SW480 (cell line): ENCODE data around the gene TAF13.

Experiments
- DNase-seq: peaks from one replicate; pipeline ENCODE4 v3.0.0-alpha.2; 2016; ENCODE audit warnings: low spot score

Gene TAF13

GRCh38 chr1:109075531-109076490 is at the start of gene TAF13:
TSS of gene TAF13 (minus strand) at chr1:109076003. CDS start at chr1:109075947, 56 bp downstream.
- peak; percentile 89 for DNase-seq

DNA sequence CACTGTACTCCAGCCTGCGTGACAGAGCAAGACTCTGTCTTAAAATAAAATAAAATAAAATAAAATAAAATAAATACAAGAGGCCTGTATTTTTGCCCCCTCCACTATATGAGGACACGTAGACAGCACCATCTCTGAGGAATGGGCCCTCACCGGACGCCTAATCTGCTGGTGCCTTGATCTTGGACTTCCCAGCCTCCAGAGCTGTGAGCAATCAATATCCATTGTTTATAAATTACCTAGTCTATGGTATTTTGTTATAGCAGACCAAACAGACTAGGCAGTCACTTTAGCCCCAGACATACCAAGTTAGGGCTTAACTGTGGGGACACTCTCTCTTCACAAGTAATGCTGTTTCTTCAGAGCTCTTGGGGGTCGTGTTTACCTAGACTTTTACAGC is 44.6 kb upstream of the TAF13 start:
- no peak for DNase-seq

DNA sequence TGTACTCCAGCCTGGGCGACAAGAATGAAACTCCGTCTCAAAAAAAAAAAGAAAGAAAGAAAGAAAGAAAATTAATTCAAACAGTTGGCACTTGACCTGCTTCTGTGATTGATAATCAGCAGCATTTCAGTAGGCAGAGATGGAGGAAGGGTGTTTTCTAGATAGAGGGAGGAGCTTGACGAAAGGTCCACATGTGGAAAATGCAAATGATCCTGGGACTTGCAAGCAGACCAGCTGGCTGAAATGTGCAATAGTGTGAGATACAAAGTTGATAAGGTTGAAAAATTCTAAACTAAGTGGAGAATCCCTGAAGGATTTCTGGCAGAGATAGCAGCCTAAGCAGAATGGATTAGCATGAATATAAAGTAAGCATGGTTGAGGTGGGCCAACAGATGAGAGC is 42.3 kb upstream of the TAF13 start:
- DNase-seq = no peak

DNA sequence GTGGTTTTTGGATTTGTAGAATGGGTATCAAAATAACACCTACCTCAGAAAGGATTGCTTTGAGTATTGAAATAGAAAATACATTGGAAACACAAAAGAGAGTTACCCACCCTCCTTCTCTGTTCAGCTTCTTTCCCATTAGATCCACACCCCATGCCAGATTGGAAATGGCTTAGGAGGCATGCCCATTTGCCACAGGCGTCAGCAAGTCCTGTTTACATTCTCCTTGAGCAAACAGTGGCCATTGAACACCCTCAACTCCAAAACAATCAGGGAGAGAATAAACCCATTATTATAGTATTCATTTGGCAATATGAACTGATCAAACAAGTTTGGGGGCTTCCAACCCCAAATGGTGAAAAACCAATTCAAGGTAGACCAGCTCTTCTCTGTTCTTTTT is 40.5 kb upstream of the TAF13 start:
- DNase-seq = no peak

DNA sequence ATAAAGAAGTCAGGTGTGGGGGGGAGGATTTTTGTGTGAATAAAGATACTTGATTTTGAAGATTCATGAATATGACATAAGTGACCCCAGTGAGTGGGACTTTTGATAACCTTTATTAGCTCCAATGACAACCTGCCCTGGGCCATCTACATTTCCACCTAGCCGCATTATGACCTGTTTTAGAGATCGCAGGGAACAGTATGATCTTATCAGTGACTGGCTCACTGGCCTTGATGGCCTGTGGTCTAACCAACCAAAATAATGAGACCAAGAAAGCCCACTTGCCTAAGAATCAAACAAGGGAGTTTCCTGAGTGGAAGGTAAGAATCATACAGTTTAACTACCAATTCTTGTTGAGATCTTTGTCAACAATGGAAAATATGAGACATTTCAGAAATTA is 39.9 kb upstream of the TAF13 start:
- no peak for DNase-seq

DNA sequence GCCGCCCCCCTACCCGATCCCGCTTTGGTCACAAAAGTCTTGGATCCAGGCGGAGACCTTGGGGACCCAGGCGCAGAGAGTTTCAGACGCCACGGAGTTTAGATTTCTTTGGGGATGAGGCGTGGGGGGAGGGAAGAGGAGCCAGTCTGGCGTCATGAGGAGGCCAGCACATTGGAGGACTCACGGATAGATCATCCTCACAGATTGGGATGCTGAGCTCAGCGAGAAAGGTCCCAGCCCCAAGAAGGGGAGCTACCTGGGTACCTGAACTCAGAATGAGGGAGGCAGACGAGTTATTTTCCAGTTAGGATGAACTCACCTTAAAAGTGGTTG is 38.5 kb upstream of the TAF13 start:
- DNase-seq = no peak

GRCh38 chr1:109113590-109114341 is 38.0 kb upstream of the TAF13 start, which contains the start of gene ELAPOR1:
TSS of gene ELAPOR1 (plus strand) at chr1:109114115. CDS start at chr1:109114184, 69 bp downstream.
- DNase-seq = peak; percentile 66

DNA sequence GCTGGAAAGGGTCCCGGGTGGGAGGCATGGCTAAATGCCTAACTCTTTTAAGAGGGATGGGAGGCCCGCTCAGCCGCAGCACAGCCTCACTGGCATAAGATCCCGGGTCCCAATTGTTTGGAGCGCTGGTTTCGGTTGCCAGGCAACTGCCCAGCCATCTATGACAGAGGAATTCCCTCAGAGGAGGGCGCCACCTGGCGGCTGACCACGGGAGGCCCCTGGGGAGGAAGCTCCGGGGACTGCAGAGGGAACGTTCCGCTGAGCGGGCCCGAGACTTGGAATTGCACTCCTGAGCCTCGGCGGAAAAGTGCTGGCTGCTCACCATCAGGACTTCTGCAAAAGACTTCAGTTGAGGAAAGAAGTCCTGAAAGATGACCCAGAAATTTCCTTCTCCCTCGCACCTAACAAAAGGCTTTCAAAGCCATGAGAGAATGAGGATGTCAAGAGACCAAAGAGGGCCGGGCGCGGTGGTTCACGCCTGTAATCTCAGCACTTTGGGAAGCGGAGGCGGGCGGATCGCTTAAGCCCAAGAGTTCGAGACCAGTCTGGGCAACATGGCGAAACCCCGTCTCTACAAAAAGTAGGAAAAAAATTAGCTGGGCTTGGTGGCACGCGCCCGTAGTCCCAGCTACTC is 37.0 kb upstream of the TAF13 start:
- peak; percentile 68 for DNase-seq

GRCh38 chr1:109112056-109112651 is 36.4 kb upstream of the TAF13 start:
- peak; percentile 67 for DNase-seq

DNA sequence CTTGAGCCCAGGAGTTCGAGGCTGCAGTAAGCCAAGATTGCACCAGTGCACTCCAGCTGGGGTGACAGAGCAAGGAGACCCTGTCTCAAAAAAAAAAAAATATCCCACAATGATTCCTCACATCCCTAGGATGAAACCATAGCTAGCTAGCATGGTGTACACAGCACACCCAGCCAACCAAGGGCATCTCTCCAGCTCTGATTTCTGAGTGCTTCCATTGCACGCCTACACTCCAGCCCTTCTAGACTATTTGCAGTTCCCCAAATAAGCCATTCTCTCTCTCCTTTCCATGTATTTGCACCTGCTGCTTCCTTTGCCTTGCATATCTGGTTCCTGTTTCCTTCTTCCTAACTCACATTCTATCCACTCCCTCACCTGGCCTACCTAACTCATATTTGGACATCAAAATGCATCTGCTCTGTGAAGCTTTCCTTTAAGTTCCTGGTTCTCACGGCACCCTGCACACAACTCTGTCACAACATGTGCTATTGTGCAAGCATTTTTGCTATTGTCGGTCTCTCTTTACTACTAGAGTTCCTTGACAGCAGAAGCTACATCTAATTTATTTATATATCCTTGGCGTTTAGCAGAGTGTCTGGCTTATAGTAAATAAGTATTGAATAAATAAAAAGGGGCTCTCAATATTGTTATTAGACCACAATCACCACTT is 35.7 kb upstream of the TAF13 start:
- no peak for DNase-seq

GRCh38 chr1:109109906-109110305 is 34.1 kb upstream of the TAF13 start:
- peak; percentile 59 for DNase-seq

- no peak for DNase-seq
These were observed 32.0 kb upstream of the TAF13 start for GRCh38 chr1:109107785-109108184.

- DNase-seq = no peak
These were observed 30.1 kb upstream of the TAF13 start for GRCh38 chr1:109105881-109106280.

- DNase-seq = no peak
These were observed 28.8 kb upstream of the TAF13 start for GRCh38 chr1:109104364-109105151.

GRCh38 chr1:109099938-109100773 is 24.4 kb upstream of the TAF13 start:
- peak; percentile 95 for DNase-seq

GRCh38 chr1:109096120-109096519 is 20.3 kb upstream of the TAF13 start:
- DNase-seq = no peak

DNA sequence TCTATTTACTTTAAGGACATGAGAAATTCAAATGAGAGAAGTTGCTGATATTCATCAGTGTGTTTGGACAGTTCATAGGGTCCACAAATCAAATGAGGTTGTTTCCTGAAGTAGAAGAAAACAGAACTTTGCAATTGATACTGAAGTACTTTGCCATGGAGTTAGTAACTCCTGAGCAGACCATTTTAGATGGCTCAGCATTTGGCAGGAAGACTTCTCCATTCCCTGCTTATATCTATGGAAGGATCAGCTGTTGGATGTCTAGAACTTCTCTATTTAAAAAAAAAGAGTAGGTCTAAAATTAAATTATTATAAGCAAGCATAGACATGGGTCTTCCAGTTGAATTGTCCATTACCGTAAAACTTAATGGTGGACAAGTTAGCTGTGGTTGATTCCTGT is 19.8 kb upstream of the TAF13 start:
- DNase-seq = no peak

- DNase-seq = no peak
These were observed 19.1 kb upstream of the TAF13 start for GRCh38 chr1:109094871-109095270.

DNA sequence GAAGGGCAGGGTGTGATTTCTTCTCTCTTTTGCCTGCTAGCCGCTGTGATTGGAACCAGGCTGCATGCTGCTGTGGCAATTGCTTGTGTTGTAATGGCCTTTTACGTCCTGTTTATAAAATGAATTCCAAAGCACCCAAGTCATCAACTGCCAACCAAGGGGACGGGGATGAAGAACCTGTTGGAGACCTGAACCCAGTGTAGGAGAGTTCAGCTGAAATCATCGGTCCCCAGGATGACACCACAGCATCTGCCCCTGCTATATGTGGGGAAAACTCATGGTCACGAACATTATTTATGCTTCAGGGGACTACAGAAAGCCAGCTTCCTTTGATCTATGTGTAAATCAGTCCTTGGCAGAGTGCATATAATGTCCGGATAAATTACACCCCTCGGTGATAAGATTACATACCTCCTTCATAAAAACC is 18.6 kb upstream of the TAF13 start:
- no peak for DNase-seq

DNA sequence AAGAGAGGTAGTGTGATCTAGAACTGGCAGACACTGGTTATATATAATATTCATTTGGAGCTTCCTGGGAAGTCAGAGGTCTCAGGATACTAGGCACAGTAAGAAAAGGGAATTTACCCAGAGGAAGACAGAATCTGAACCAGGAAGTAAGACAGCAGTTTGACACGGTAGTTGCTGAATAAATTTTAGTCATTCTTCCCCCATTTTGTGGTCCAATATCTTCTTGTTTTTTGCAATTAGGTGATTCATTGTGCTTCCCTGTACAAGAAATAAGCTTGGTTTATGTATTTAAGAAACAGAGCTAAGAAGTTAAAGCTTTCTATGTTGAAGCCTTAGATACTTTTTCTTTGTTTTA is 16.0 kb upstream of the TAF13 start:
- DNase-seq = no peak
